Measurements from ENCODE around the gene NTRK2.

NTRK2 gene

DNA sequence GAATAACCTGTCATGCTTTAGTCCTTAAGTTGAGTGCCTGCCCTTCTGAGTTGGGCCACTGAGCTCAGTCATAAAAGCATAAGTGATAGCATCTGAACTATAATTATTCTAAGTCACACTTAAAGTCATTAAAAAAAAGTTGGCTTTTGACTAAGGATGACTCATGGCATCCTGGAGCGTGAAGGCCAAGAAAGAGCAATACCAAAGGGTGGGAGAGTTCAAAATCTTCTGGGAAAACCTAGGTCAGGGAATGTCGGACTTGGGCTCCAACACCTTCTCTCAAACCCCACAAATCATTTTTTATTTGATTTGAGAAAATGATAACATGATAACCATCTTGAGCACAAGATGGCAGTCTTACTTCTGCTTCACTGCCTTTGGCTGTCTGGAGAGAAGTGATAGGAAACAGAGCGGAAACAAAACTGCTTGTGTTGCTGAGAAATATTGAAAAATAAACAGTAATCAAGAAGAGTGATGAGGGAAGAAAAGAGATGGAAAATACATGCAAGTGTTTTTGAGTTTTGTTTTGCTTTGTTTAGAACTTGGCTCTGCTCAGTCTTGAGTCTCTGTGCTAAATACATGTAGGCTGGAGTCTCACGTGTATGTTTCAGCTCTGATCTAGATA, 16.9 kb upstream of the NTRK2 start:
- no peak overlapping the region for H3K27ac ChIP-seq
- TF ChIP-seq ZFX (IDR thresholded peaks at IDR 0.05; ENCODE audit: borderline replicate concordance) (no peak), CTCF (IDR thresholded peaks at IDR 0.05) (no peak)

GRCh38 chr9:84655447-84655846, 14.1 kb upstream of the NTRK2 start:
- H3K27ac ChIP-seq = no peak overlapping the region
- no peak for TF ChIP-seq ZFX (IDR thresholded peaks at IDR 0.05; ENCODE audit: borderline replicate concordance)
- no peak for TF ChIP-seq CTCF (IDR thresholded peaks at IDR 0.05)

DNA sequence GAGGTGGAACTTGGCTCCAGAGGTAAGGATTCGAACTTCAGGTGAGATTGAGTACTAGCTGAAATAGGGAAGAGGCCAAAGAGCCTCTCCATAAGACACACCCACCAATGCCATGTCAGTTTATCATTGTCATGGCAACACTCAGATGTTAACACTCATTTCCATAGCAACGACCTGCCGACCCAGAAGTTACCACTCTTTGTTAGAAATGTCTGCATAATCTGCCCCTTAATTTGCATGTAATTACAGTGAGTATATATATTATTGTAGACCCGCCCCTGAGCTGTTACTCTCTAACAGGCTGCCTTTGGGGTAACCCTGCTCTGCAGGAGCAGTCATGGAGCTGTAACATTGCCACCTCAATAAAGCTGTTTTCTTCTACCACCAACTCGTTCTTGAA, 10.2 kb upstream of the NTRK2 start:
- TF ChIP-seq ZFX (IDR thresholded peaks at IDR 0.05; ENCODE audit: borderline replicate concordance) = no peak
- no peak for TF ChIP-seq CTCF (IDR thresholded peaks at IDR 0.05)
- no peak overlapping the region for H3K27ac ChIP-seq

DNA sequence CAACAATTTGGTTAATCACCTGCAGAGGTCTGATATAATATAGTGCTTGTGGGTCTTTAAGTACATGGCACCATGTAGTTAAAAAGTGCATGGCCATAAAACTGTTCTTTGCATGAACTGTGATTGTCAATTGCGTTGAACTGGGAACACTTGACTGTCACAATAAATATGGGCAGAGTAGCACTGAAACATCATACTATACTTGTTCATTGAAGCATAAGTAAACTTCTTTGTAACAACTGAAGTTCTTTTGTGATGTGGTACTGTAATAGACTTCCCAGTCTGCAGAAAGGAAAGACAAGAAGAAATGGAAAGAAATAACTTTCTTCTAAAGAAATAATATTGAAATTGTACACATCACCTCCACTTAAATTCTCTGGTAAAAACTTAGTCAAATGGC, 9.8 kb upstream of the NTRK2 start:
- TF ChIP-seq CTCF (IDR thresholded peaks at IDR 0.05) = no peak
- no peak for TF ChIP-seq ZFX (IDR thresholded peaks at IDR 0.05; ENCODE audit: borderline replicate concordance)
- no peak overlapping the region for H3K27ac ChIP-seq

GRCh38 chr9:84667571-84668195, 1.8 kb upstream of the NTRK2 start:
- H3K27ac ChIP-seq = no peak overlapping the region
- TF ChIP-seq ZFX (IDR thresholded peaks at IDR 0.05; ENCODE audit: borderline replicate concordance) = no peak
- no peak for TF ChIP-seq CTCF (IDR thresholded peaks at IDR 0.05)

DNA sequence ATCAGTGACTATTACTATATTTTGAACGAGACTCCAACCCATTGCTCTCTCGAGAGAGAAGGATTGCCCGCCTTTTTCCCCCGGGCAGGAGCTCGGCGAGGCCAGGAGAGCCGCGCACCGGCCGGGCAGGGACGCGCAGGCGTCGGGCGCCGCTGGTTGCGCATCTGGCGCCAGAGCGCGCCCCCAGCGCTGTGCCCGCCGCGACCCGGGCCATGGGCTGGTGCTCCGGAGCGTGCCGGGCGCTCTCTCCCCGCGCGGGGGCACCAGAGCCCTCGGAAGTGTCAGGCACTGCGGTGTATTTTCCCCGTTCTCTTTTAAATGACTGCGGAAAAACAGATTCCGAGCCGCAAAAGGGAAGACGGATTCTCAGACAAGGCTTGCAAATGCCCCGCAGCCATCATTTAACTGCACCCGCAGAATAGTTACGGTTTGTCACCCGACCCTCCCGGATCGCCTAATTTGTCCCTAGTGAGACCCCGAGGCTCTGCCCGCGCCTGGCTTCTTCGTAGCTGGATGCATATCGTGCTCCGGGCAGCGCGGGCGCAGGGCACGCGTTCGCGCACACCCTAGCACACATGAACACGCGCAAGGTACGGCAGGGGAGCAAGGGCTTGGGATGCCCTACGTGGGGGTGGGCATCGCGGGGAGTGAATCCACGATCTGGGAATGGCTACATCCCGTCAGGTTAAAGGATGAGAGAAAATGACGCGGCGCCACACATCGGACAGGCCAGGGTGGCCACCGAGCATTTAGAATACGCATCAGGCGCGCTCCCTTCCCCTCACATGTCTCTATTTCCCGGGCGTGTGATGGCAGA, 1.1 kb upstream of the NTRK2 start:
- TF ChIP-seq ZFX (IDR thresholded peaks at IDR 0.05; ENCODE audit: borderline replicate concordance) = no peak
- TF ChIP-seq CTCF (IDR thresholded peaks at IDR 0.05) = peak; percentile 85
- H3K27ac ChIP-seq = no peak overlapping the region

DNA sequence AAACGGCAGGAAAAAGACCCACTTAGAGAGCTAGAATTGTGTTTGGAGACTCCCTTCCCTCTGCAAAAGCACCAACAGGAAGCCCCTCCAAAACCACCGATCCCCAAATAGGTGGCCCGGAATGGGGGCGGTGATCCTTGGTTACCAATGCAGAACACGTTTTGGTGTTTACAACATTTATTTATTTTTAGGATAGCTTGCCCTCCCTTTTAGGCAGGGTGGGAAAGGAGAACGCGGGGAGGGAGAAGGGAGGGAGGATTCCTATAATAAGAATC, 579 bp upstream of the NTRK2 start:
- TF ChIP-seq CTCF (IDR thresholded peaks at IDR 0.05) = no peak
- H3K27ac ChIP-seq = no peak overlapping the region

Data from 22Rv1 (cell line).